Left lung (tissue), 10 donors: ENCODE data around the gene JUN. TPM values are rescaled to one million over a fixed set of nuclear protein-coding genes. Genes with fewer than 3 reads are reported as not detected.

Experiments
- ATAC-seq: fragments of 200-7000 bp; cut with Tn5 transposase; one replicate; pipeline ENCODE4 v1.9.1; 2020; ENCODE audit warnings: moderate library complexity
- DNase-seq, 4 donors: peaks; one replicate each; pipeline ENCODE4 v3.0.0-alpha.2; 2013 to 2020
- H3K27ac ChIP-seq, 2 donors: fragments of 200-600 bp; sonication (generic) in 1 of 2; one replicate each; pipeline versions ENCODE4 v1.5.0 to v1.8.0; 2020 to 2021
- H3K27me3 ChIP-seq, 2 donors: fragments of 200-600 bp; sonication (generic) in 1 of 2; one replicate each; pipeline versions ENCODE4 v1.5.0 to v1.8.0; 2020 to 2021
- H3K36me3 ChIP-seq, 2 donors: fragments of 200-600 bp; sonication (generic) in 1 of 2; one replicate each; pipeline versions ENCODE4 v1.5.0 to v1.8.0; 2020 to 2021
- H3K4me1 ChIP-seq, 2 donors: fragments of 200-600 bp; one replicate each; pipeline ENCODE4 v1.8.0; 2021
- H3K4me3 ChIP-seq, 2 donors: fragments of 200-600 bp; sonication (generic) in 1 of 2; one replicate each; pipeline versions ENCODE4 v1.5.0 to v1.8.0; 2020 to 2021; ENCODE audit warnings: mild to moderate bottlenecking in 1 of 2
- H3K9me3 ChIP-seq, 2 donors: fragments of 200-600 bp; sonication (generic) in 1 of 2; one replicate each; pipeline versions ENCODE4 v1.5.0 to v1.8.0; 2020 to 2021
- intact Hi-C, 2 donors: fragments of 100-400 bp; cut with DNase I; formaldehyde crosslinking; loops; one replicate each; pipeline versions ENCODE4 v1.11.2 to v1.14.2; 2022
- polyA plus RNA-seq, 6 donors: library from polyadenylated mRNA; unstranded; fragments of 120-200 nt; gene quantifications; one replicate each; pipeline ENCODE4 v1.2.1, GENCODE V29; 2013; ENCODE audit not compliant: insufficient read length in 6 of 6
- total RNA-seq, 2 donors: library from RNA; stranded (reverse); fragmentation: NEBNext Ultra II Directional; extraction: Animal tissue kit (Norgen Biotek cat#: 25700); gene quantifications; one replicate each; pipeline ENCODE4 v1.2.1, GENCODE V29; 2021
- TF ChIP-seq, protein P1 (sequence below), 2 donors: fragments of 200-600 bp; sonication (generic) in 1 of 2; IDR thresholded peaks; one replicate each; pipeline versions ENCODE4 v1.5.0 to v1.8.0; 2021; ENCODE audit warnings: antibody characterized with exemption in 2 of 2
- donor health status: DM: no; HTN: yes; CAD: no.
- donor health status: DM: no; HTN: no; CAD: no.

Gene JUN
- total and polyA plus RNA-seq, 8 donors: 83.2 to 705 (median 174) TPM

DNA sequence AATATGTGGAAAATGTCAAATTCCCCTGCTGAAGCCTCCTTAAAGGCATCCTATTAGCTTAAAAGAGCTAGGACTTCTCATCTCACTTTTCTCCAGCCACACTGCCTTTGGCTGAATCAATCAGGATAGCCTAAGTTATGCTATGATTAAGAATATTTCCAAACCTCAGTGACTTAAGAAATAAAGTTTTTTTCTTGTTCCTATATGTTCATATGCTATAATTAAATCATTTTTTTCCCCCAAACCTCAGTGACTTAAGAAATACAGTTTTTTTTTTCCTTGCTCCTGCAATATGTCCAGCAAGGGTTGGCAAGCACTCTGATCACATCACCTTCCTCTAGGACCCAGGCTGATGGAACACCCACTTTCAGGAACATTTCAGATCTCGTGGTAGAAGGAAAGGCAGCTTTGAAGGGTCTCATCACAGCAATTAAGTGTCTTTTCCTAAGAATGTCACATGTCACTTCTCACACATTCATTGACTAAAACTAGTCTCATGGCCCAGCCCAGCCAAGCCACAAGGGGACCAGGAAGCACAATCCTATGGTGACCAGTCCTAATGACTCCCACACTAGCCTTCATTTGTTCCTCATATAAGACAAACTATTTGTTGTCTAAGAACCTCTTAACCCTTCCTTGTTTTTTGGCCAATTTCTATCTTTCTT is 6.3 kb upstream of the JUN start:
- H3K36me3 ChIP-seq: no peaks in the 10 kb centered on the region
- intact Hi-C loops: loop anchor here in 1 of 2 donors (10.0 kb wide), 1 partner anchor 115 kb away; no protein-coding TSS in a partner anchor

GRCh38 chr1:58789322-58789856 is 5.5 kb upstream of the JUN start:
- peaks cover 3 to 15% of the 10 kb centered on the region in 2 donors for H3K4me1 ChIP-seq
- peak overlapping the region in 1 of 2 donors; percentile 3 for H3K27ac ChIP-seq
- ATAC-seq (peak; percentile 13), DNase-seq (no peak)
- TF ChIP-seq, protein P1, sequence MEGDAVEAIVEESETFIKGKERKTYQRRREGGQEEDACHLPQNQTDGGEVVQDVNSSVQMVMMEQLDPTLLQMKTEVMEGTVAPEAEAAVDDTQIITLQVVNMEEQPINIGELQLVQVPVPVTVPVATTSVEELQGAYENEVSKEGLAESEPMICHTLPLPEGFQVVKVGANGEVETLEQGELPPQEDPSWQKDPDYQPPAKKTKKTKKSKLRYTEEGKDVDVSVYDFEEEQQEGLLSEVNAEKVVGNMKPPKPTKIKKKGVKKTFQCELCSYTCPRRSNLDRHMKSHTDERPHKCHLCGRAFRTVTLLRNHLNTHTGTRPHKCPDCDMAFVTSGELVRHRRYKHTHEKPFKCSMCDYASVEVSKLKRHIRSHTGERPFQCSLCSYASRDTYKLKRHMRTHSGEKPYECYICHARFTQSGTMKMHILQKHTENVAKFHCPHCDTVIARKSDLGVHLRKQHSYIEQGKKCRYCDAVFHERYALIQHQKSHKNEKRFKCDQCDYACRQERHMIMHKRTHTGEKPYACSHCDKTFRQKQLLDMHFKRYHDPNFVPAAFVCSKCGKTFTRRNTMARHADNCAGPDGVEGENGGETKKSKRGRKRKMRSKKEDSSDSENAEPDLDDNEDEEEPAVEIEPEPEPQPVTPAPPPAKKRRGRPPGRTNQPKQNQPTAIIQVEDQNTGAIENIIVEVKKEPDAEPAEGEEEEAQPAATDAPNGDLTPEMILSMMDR (IDR thresholded peaks at IDR 0.05): no peak
- H3K27me3 ChIP-seq: peaks cover 0 to 25% of the 10 kb centered on the region in 2 donors
- H3K36me3 ChIP-seq: no peaks in the 10 kb centered on the region
- H3K4me3 ChIP-seq: no peak overlapping the region
- intact Hi-C loops: loop anchor here in 1 of 2 donors (10.0 kb wide), 1 partner anchor 115 kb away; no protein-coding TSS in a partner anchor
- no peaks in the 10 kb centered on the region for H3K9me3 ChIP-seq

More for the DNA sequence above, 6.3 kb upstream of the JUN start:
- ATAC-seq (no peak), DNase-seq (no peak)
- TF ChIP-seq, protein P1 (IDR thresholded peaks at IDR 0.05): no peak
- peaks cover 3 to 14% of the 10 kb centered on the region in 2 donors for H3K4me1 ChIP-seq
- H3K4me3 ChIP-seq: no peak overlapping the region
- H3K27me3 ChIP-seq: peaks cover 0 to 18% of the 10 kb centered on the region in 2 donors
- no peaks in the 10 kb centered on the region for H3K9me3 ChIP-seq
- H3K27ac ChIP-seq: no peak overlapping the region

DNA sequence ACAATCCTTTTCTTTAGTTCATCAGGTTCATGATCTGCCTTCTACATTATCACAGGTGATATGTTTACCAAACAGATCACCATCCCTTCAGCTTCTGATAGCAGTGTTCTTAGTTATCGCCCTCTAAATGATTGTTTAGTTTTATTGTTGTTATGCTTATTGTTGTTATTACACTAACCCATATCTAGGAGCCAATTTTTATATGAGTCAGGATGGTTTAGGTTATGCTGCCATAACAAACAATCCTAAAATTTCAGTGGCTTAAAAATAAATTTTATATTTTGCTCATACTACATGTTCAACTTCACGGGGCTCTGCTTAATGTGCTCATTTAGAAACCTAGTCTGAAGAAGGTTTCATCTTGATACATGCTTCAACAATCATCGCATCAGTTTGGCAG is 4.4 kb upstream of the JUN start:
- Histone ChIP-seq H3K4me1 (peaks cover 3 to 15% of the 10 kb centered on the region in 2 donors), H3K4me3 (no peak overlapping the region), H3K27ac (no peak overlapping the region), H3K9me3 (no peaks in the 10 kb centered on the region), H3K36me3 (no peaks in the 10 kb centered on the region), H3K27me3 (peaks cover 0 to 30% of the 10 kb centered on the region in 2 donors)
- TF ChIP-seq, protein P1 (IDR thresholded peaks at IDR 0.05): no peak
- ATAC-seq: no peak
- DNase-seq: no peak
- intact Hi-C loops: loop anchor here in 1 of 2 donors (10.0 kb wide), 1 partner anchor 117 kb away; no protein-coding TSS in a partner anchor

DNA sequence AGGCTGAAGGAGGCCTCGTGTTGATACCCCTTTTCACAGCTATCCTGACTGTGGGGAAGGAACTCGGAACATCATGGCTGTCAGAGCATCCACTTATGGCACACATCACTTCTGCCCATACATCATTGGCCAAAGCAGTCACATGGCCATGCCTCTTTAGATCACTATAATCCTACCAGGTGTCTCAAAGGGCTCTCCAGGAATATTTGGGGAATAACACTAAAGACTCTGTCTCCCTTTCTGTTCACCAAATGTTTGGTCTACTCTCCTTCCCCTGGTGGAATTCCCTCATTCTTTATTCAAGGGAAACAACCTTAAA is 3.0 kb upstream of the JUN start:
- peaks cover 0 to 8% of the 10 kb centered on the region in 2 donors for H3K36me3 ChIP-seq
- H3K9me3 ChIP-seq: no peaks in the 10 kb centered on the region
- peak overlapping the region in 1 of 2 donors; percentile 97 for H3K27ac ChIP-seq
- ATAC-seq: no peak
- no peak for DNase-seq
- intact Hi-C loops: loop anchor here in 1 of 2 donors (10.0 kb wide), 1 partner anchor 118 kb away; no protein-coding TSS in a partner anchor
- peaks cover 0 to 43% of the 10 kb centered on the region in 2 donors for H3K27me3 ChIP-seq
- TF ChIP-seq, protein P1 (IDR thresholded peaks at IDR 0.05): no peak
- no peak overlapping the region for H3K4me3 ChIP-seq
- H3K4me1 ChIP-seq: peaks cover 3 to 20% of the 10 kb centered on the region in 2 donors
